HEK293 (cell line): ENCODE results near the gene HAUS8.

Experiments used
- CTCF ChIA-PET: fragments of 350-600 bp; formaldehyde crosslinking; extraction: SDS; loops from one replicate; lab custom pipeline; 2021; ENCODE audit warnings: antibody characterized with exemption; lab: Yijun Ruan, JAX
- POLR2A ChIA-PET: fragments of 300-600 bp; formaldehyde crosslinking; extraction: SDS; loops from one replicate; lab custom pipeline; 2020; ENCODE audit warnings: antibody characterized with exemption, inconsistent platforms; lab: Yijun Ruan, JAX
- H3K27ac ChIP-seq: fragments of 200-500 bp; sonication (Bioruptor generic); 2 replicates; pipeline ENCODE4 v1.5.1; 2014; ENCODE audit warnings: low read depth, low read length, control low read depth, inconsistent platforms; ENCODE audit errors: extremely low read depth
- H3K36me3 ChIP-seq, 2 experiments: fragments of 200-500 bp in 1 of 2; sonication (Bioruptor generic) in 1 of 2; 1 replicate in 1 of 2; 2 replicates in 1 of 2; pipeline ENCODE4 v1.5.1; 2014 to 2017; ENCODE audit warnings: inconsistent platforms in 2 of 2, low read length in 2 of 2; ENCODE audit not compliant: control insufficient read depth in 2 of 2, insufficient read depth in 1 of 2
- H3K4me1 ChIP-seq: fragments of 200-500 bp; sonication (Bioruptor generic); 2 replicates; pipeline ENCODE4 v1.5.1; 2014; ENCODE audit warnings: mild to moderate bottlenecking, low read length, inconsistent platforms; ENCODE audit not compliant: control insufficient read depth, insufficient read depth
- H3K4me3 ChIP-seq: 2 replicates; pipeline ENCODE4 v1.5.1; 2011; ENCODE audit warnings: low read depth, mild to moderate bottlenecking, control low read depth, low read length, moderate library complexity
- H3K9me3 ChIP-seq: fragments of 200-500 bp; sonication (Bioruptor generic); 2 replicates; pipeline ENCODE4 v1.5.1; 2014; ENCODE audit warnings: low read depth, low read length, inconsistent platforms; ENCODE audit not compliant: control insufficient read depth, insufficient read depth
- OVOL3 ChIP-seq: fragments of 450-650 bp; formaldehyde crosslinking; IDR thresholded peaks from 2 replicates; pipeline ENCODE4 v1.5.1; 2016; ENCODE audit warnings: missing biosample characterization, missing genetic modification characterization
- SALL2 ChIP-seq: fragments of 450-650 bp; formaldehyde crosslinking; IDR thresholded peaks from 2 replicates; pipeline ENCODE4 v1.5.0; 2017; ENCODE audit warnings: missing biosample characterization, mild to moderate bottlenecking, missing genetic modification characterization, borderline replicate concordance
- YY2 ChIP-seq: fragments of 450-650 bp; formaldehyde crosslinking; IDR thresholded peaks from 2 replicates; pipeline ENCODE4 v1.5.1; 2016; ENCODE audit warnings: missing biosample characterization, missing genetic modification characterization
- ZBTB21 ChIP-seq: fragments of 450-650 bp; formaldehyde crosslinking; IDR thresholded peaks from 2 replicates; pipeline ENCODE4 v1.5.1; 2017; ENCODE audit warnings: missing biosample characterization, missing genetic modification characterization
- ZBTB7A ChIP-seq: fragments of 450-650 bp; formaldehyde crosslinking; IDR thresholded peaks from 2 replicates; pipeline ENCODE4 v1.5.1; 2016; ENCODE audit warnings: low read depth, missing biosample characterization, missing genetic modification characterization
- ZBTB8A ChIP-seq: fragments of 450-650 bp; formaldehyde crosslinking; IDR thresholded peaks from 2 replicates; pipeline ENCODE4 v1.5.1; 2016; ENCODE audit warnings: missing biosample characterization, missing genetic modification characterization
- ZFHX2 ChIP-seq: fragments of 450-650 bp; formaldehyde crosslinking; conservative IDR thresholded peaks from 2 replicates; pipeline ENCODE4 v1.5.1; 2016; ENCODE audit warnings: missing biosample characterization, missing genetic modification characterization
- ZNF10 ChIP-seq: fragments of 450-650 bp; formaldehyde crosslinking; IDR thresholded peaks from 2 replicates; pipeline ENCODE4 v1.5.1; 2017; ENCODE audit warnings: missing biosample characterization, missing genetic modification characterization
- ZNF155 ChIP-seq: fragments of 450-650 bp; formaldehyde crosslinking; IDR thresholded peaks from 2 replicates; pipeline ENCODE4 v1.5.1; 2016; ENCODE audit warnings: missing biosample characterization, missing genetic modification characterization
- ZNF19 ChIP-seq: fragments of 450-650 bp; formaldehyde crosslinking; IDR thresholded peaks from 2 replicates; pipeline ENCODE4; 2016; ENCODE audit warnings: missing biosample characterization, missing genetic modification characterization, low read depth
- ZNF426 ChIP-seq: fragments of 450-650 bp; formaldehyde crosslinking; IDR thresholded peaks from 2 replicates; pipeline ENCODE4 v1.5.1; 2017; ENCODE audit warnings: missing biosample characterization, missing genetic modification characterization, mild to moderate bottlenecking, inconsistent platforms, moderate library complexity
- ZNF514 ChIP-seq: fragments of 450-650 bp; formaldehyde crosslinking; IDR thresholded peaks from 2 replicates; pipeline ENCODE4 v1.5.1; 2016; ENCODE audit warnings: missing biosample characterization, missing genetic modification characterization
- ZNF518A ChIP-seq: fragments of 450-650 bp; formaldehyde crosslinking; conservative IDR thresholded peaks from 2 replicates; pipeline ENCODE4 v1.5.1; 2016; ENCODE audit warnings: low read depth, missing biosample characterization, missing genetic modification characterization
- ZNF560 ChIP-seq: fragments of 450-650 bp; formaldehyde crosslinking; IDR thresholded peaks from 2 replicates; pipeline ENCODE4 v1.5.1; 2017; ENCODE audit warnings: missing biosample characterization, missing genetic modification characterization, borderline replicate concordance
- ZNF626 ChIP-seq: fragments of 450-650 bp; sonication (Bioruptor Pico); formaldehyde crosslinking; IDR thresholded peaks from 2 replicates; pipeline ENCODE4 v1.5.1; 2018; ENCODE audit warnings: missing biosample characterization, missing genetic modification characterization, inconsistent platforms
- ZNF629 ChIP-seq: fragments of 450-650 bp; formaldehyde crosslinking; IDR thresholded peaks from 2 replicates; pipeline ENCODE4 v1.5.1; 2017; ENCODE audit warnings: missing biosample characterization, missing genetic modification characterization
- ZNF791 ChIP-seq: fragments of 450-650 bp; formaldehyde crosslinking; IDR thresholded peaks from 2 replicates; pipeline ENCODE4 v1.5.1; 2016; ENCODE audit warnings: missing biosample characterization, missing genetic modification characterization
- TF ChIP-seq, protein P1 (sequence below): fragments of 450-650 bp; formaldehyde crosslinking; IDR thresholded peaks from 2 replicates; pipeline ENCODE4 v1.5.1; 2016; ENCODE audit warnings: missing biosample characterization, missing genetic modification characterization
- TF ChIP-seq, protein P2 (sequence below): fragments of 450-650 bp; formaldehyde crosslinking; IDR thresholded peaks from 2 replicates; pipeline ENCODE4 v1.5.1; 2017; ENCODE audit warnings: missing biosample characterization, missing genetic modification characterization
- TF ChIP-seq, protein P3 (sequence below): fragments of 450-650 bp; formaldehyde crosslinking; conservative IDR thresholded peaks from 2 replicates; pipeline ENCODE4 v1.5.1; 2016; ENCODE audit warnings: low read depth, missing biosample characterization, missing genetic modification characterization
- TF ChIP-seq, protein P4 (sequence below): fragments of 450-650 bp; formaldehyde crosslinking; optimal IDR thresholded peaks from 2 replicates; pipeline ENCODE3; 2016; ENCODE audit warnings: missing biosample characterization, mild to moderate bottlenecking, missing genetic modification characterization
- TF ChIP-seq, protein P5 (sequence below): fragments of 450-650 bp; formaldehyde crosslinking; IDR thresholded peaks from 2 replicates; pipeline ENCODE4 v1.5.1; 2016; ENCODE audit warnings: missing biosample characterization, missing genetic modification characterization

Gene HAUS8

DNA sequence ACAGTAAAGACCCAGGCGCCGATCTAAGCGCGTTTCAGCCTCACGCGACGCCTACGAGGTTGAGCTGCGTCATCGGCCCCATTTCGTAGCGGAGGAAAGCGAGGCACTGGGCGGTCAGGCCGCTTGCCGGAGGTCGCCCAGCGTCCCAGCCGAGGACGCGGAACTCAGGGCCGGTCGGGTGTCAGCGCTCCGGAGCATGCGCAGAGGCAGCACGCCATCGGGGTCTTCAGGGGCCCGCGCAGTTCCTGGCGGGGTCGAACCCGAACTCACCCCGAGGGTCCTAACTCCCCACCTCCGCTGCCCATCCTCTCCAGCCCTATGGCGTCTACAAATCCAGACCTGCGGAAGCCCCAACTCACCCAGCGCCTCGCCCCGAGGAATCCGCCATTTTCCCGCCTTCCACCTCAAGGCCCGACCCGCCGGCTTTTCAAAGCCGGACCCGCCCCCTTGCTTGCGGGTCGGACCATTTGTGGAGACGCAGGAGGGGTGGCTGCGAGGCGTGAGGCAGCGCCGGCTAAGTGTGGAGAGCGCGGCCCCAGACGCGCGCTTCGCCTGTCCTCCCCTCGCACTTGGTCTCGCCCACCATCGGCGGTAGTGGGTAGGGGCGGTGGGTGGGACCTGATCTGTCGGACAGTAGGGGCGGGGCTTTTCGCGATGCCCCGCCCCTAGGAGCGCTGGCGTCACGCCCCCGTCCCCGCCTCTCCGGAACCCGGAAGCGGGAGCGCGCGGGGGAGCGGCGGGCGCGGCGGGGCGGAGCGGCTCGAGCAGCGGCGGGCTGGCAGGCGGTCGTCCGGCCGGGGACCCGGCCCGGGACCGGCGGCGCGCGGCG is at the start of gene HAUS8, which contains the start of gene MYO9B:
Gene HAUS8, minus strand, starts transcription at position 418 of the 829 bp plus-strand sequence. Its CDS starts 30 bp downstream, at position 388.
Gene MYO9B, plus strand, starts transcription at position 743 of the 829 bp plus-strand sequence. CDS start 25,941 bp downstream, outside the sequence.
- H3K27ac ChIP-seq, result peak within 1 kb of the TSS; percentile 68
- peaks cover 12 to 34% of the 10 kb centered on the region in 2 experiments; a peak in 2 of 3 replicates for H3K36me3 ChIP-seq
- peak within 1 kb of the TSS; percentile 96 for H3K4me3 ChIP-seq
- H3K9me3 ChIP-seq, result no peaks in the 10 kb centered on the region
- H3K4me1 ChIP-seq, result peaks cover 8% of the 10 kb centered on the region
- CTCF ChIA-PET, result interaction anchor here (0.6 to 1.3 kb wide), 3 partner anchors 44 to 207 kb away, joined by 3 to 6 read pairs (median 6); partner anchors contain the start of gene BABAM1
- POLR2A ChIA-PET, result interaction anchor here (0.5 to 2.3 kb wide), 6 partner anchors 10 to 817 kb away, joined by 3 to 8 read pairs (median 6); partner anchors contain the start of genes OCEL1 and USE1
- TF ChIP-seq OVOL3 (tag by site-specific recombination) (no peak), ZNF626 (no peak), ZBTB7A (tag by site-specific recombination) (peak; percentile 98), ZNF155 (tag by site-specific recombination) (no peak), SALL2 (tag by site-specific recombination) (no peak), ZNF518A (tag by site-specific recombination) (no peak), ZBTB21 (tag by site-specific recombination) (peak; percentile 32), ZNF791 (tag by site-specific recombination) (no peak), ZNF629 (tag by site-specific recombination) (peak; percentile 85), YY2 (tag by site-specific recombination) (peak; percentile 93), ZFHX2 (tag by site-specific recombination) (peak; percentile 86), ZNF19 (no peak), ZNF426 (no peak), ZBTB8A (tag by site-specific recombination) (peak; percentile 47), ZNF10 (tag by site-specific recombination) (no peak), ZNF514 (no peak), ZNF560 (no peak)
- TF ChIP-seq, protein P1, sequence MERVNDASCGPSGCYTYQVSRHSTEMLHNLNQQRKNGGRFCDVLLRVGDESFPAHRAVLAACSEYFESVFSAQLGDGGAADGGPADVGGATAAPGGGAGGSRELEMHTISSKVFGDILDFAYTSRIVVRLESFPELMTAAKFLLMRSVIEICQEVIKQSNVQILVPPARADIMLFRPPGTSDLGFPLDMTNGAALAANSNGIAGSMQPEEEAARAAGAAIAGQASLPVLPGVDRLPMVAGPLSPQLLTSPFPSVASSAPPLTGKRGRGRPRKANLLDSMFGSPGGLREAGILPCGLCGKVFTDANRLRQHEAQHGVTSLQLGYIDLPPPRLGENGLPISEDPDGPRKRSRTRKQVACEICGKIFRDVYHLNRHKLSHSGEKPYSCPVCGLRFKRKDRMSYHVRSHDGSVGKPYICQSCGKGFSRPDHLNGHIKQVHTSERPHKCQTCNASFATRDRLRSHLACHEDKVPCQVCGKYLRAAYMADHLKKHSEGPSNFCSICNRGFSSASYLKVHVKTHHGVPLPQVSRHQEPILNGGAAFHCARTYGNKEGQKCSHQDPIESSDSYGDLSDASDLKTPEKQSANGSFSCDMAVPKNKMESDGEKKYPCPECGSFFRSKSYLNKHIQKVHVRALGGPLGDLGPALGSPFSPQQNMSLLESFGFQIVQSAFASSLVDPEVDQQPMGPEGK, result peak; percentile 67
- TF ChIP-seq, protein P2, sequence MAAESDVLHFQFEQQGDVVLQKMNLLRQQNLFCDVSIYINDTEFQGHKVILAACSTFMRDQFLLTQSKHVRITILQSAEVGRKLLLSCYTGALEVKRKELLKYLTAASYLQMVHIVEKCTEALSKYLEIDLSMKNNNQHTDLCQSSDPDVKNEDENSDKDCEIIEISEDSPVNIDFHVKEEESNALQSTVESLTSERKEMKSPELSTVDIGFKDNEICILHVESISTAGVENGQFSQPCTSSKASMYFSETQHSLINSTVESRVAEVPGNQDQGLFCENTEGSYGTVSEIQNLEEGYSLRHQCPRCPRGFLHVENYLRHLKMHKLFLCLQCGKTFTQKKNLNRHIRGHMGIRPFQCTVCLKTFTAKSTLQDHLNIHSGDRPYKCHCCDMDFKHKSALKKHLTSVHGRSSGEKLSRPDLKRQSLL, result no peak
- TF ChIP-seq, protein P3, sequence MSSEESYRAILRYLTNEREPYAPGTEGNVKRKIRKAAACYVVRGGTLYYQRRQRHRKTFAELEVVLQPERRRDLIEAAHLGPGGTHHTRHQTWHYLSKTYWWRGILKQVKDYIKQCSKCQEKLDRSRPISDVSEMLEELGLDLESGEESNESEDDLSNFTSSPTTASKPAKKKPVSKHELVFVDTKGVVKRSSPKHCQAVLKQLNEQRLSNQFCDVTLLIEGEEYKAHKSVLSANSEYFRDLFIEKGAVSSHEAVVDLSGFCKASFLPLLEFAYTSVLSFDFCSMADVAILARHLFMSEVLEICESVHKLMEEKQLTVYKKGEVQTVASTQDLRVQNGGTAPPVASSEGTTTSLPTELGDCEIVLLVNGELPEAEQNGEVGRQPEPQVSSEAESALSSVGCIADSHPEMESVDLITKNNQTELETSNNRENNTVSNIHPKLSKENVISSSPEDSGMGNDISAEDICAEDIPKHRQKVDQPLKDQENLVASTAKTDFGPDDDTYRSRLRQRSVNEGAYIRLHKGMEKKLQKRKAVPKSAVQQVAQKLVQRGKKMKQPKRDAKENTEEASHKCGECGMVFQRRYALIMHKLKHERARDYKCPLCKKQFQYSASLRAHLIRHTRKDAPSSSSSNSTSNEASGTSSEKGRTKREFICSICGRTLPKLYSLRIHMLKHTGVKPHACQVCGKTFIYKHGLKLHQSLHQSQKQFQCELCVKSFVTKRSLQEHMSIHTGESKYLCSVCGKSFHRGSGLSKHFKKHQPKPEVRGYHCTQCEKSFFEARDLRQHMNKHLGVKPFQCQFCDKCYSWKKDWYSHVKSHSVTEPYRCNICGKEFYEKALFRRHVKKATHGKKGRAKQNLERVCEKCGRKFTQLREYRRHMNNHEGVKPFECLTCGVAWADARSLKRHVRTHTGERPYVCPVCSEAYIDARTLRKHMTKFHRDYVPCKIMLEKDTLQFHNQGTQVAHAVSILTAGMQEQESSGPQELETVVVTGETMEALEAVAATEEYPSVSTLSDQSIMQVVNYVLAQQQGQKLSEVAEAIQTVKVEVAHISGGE (tag by site-specific recombination), result peak; percentile 64
- TF ChIP-seq, protein P4, sequence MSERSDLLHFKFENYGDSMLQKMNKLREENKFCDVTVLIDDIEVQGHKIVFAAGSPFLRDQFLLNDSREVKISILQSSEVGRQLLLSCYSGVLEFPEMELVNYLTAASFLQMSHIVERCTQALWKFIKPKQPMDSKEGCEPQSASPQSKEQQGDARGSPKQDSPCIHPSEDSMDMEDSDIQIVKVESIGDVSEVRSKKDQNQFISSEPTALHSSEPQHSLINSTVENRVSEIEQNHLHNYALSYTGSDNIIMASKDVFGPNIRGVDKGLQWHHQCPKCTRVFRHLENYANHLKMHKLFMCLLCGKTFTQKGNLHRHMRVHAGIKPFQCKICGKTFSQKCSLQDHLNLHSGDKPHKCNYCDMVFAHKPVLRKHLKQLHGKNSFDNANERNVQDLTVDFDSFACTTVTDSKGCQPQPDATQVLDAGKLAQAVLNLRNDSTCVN (tag by site-specific recombination), result peak; percentile 97
- TF ChIP-seq, protein P5, sequence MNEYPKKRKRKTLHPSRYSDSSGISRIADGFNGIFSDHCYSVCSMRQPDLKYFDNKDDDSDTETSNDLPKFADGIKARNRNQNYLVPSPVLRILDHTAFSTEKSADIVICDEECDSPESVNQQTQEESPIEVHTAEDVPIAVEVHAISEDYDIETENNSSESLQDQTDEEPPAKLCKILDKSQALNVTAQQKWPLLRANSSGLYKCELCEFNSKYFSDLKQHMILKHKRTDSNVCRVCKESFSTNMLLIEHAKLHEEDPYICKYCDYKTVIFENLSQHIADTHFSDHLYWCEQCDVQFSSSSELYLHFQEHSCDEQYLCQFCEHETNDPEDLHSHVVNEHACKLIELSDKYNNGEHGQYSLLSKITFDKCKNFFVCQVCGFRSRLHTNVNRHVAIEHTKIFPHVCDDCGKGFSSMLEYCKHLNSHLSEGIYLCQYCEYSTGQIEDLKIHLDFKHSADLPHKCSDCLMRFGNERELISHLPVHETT (tag by site-specific recombination), result peak; percentile 89
